ENCODE measurements around the gene RAMP2. TPM values are rescaled to one million over a fixed set of nuclear protein-coding genes. Genes with fewer than 3 reads are reported as not detected.

Gene RAMP2
- total and polyA plus RNA-seq, 2 experiments from 2014 or later: 8.8 to 29.5 TPM

DNA sequence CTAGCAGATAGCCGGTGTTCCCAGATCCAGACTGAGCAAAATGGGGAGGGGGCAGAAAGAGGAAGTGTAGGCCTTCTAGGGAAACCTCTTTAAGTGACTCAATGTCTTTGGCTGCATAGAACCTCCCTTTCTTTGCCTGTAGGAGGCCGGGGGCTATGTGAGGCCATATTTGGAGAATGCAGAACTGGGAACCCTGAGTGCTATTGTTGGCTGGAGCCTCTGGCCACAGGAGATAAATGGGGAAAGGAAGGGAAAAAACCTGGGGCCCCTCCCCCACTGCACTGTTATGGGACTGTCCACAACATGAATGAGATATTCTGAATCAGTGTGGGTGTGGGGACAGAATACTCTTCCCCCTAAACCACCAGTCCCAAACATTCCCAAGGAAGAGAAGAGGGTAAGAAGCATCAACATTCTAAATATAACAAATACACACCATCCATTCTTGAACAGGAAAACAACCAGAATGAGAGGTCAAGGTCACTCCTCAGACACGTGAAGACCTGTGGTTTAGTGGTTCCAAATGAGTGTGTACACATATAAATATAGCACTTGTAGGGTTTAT is 14.6 kb downstream of the RAMP2 start:
- no peak overlapping the region for H2AFZ ChIP-seq
- no peak overlapping the region for H3K4me2 ChIP-seq
- H3K9me2 ChIP-seq (ENCODE audit: insufficient read depth): no peaks in the 10 kb centered on the region
- Mint-ChIP-seq H3K27ac (no peak overlapping the region), H3K27me3 (ENCODE audit: insufficient read depth, low read depth, poor library complexity) (peaks cover 21% of the 10 kb centered on the region), H3K36me3 (ENCODE audit: low read depth) (peaks cover 47% of the 10 kb centered on the region), H3K9me3 (no peaks in the 10 kb centered on the region), H3K4me3 (no peak overlapping the region), H3K4me1 (peaks cover 18% of the 10 kb centered on the region)
- DNase-seq (ENCODE audit: low spot score): no peak
- no peaks in the 10 kb centered on the region for H4K20me1 ChIP-seq (replicated peaks; ENCODE audit: insufficient read depth)
- no peak for ATAC-seq
- TF ChIP-seq, protein P1, sequence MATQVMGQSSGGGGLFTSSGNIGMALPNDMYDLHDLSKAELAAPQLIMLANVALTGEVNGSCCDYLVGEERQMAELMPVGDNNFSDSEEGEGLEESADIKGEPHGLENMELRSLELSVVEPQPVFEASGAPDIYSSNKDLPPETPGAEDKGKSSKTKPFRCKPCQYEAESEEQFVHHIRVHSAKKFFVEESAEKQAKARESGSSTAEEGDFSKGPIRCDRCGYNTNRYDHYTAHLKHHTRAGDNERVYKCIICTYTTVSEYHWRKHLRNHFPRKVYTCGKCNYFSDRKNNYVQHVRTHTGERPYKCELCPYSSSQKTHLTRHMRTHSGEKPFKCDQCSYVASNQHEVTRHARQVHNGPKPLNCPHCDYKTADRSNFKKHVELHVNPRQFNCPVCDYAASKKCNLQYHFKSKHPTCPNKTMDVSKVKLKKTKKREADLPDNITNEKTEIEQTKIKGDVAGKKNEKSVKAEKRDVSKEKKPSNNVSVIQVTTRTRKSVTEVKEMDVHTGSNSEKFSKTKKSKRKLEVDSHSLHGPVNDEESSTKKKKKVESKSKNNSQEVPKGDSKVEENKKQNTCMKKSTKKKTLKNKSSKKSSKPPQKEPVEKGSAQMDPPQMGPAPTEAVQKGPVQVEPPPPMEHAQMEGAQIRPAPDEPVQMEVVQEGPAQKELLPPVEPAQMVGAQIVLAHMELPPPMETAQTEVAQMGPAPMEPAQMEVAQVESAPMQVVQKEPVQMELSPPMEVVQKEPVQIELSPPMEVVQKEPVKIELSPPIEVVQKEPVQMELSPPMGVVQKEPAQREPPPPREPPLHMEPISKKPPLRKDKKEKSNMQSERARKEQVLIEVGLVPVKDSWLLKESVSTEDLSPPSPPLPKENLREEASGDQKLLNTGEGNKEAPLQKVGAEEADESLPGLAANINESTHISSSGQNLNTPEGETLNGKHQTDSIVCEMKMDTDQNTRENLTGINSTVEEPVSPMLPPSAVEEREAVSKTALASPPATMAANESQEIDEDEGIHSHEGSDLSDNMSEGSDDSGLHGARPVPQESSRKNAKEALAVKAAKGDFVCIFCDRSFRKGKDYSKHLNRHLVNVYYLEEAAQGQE (IDR thresholded peaks at IDR 0.05; ENCODE audit: unreplicated experiment): no peak
- TF ChIP-seq, protein P2, sequence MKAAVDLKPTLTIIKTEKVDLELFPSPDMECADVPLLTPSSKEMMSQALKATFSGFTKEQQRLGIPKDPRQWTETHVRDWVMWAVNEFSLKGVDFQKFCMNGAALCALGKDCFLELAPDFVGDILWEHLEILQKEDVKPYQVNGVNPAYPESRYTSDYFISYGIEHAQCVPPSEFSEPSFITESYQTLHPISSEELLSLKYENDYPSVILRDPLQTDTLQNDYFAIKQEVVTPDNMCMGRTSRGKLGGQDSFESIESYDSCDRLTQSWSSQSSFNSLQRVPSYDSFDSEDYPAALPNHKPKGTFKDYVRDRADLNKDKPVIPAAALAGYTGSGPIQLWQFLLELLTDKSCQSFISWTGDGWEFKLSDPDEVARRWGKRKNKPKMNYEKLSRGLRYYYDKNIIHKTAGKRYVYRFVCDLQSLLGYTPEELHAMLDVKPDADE (IDR thresholded peaks at IDR 0.05): no peak
- TF ChIP-seq JUNB (IDR thresholded peaks at IDR 0.05; ENCODE audit: unreplicated experiment): no peak
- no peak for TF ChIP-seq CREB1 (CRISPR knock-in tag; IDR thresholded peaks at IDR 0.05; ENCODE audit: low read depth)
- no peak for TF ChIP-seq POLR2AphosphoS5 (IDR thresholded peaks at IDR 0.05; ENCODE audit: low read depth)
- no peak for TF ChIP-seq ZNF114 (CRISPR knock-in tag; IDR thresholded peaks at IDR 0.05)
- TF ChIP-seq NANOG (IDR thresholded peaks at IDR 0.05; ENCODE audit: borderline replicate concordance): no peak
- TF ChIP-seq EZH2phosphoT487 (IDR thresholded peaks at IDR 0.05; ENCODE audit: unreplicated experiment): no peak
- no peak for TF ChIP-seq STAT1 (IDR thresholded peaks at IDR 0.05; ENCODE audit: unreplicated experiment)
- TF ChIP-seq, protein P3, sequence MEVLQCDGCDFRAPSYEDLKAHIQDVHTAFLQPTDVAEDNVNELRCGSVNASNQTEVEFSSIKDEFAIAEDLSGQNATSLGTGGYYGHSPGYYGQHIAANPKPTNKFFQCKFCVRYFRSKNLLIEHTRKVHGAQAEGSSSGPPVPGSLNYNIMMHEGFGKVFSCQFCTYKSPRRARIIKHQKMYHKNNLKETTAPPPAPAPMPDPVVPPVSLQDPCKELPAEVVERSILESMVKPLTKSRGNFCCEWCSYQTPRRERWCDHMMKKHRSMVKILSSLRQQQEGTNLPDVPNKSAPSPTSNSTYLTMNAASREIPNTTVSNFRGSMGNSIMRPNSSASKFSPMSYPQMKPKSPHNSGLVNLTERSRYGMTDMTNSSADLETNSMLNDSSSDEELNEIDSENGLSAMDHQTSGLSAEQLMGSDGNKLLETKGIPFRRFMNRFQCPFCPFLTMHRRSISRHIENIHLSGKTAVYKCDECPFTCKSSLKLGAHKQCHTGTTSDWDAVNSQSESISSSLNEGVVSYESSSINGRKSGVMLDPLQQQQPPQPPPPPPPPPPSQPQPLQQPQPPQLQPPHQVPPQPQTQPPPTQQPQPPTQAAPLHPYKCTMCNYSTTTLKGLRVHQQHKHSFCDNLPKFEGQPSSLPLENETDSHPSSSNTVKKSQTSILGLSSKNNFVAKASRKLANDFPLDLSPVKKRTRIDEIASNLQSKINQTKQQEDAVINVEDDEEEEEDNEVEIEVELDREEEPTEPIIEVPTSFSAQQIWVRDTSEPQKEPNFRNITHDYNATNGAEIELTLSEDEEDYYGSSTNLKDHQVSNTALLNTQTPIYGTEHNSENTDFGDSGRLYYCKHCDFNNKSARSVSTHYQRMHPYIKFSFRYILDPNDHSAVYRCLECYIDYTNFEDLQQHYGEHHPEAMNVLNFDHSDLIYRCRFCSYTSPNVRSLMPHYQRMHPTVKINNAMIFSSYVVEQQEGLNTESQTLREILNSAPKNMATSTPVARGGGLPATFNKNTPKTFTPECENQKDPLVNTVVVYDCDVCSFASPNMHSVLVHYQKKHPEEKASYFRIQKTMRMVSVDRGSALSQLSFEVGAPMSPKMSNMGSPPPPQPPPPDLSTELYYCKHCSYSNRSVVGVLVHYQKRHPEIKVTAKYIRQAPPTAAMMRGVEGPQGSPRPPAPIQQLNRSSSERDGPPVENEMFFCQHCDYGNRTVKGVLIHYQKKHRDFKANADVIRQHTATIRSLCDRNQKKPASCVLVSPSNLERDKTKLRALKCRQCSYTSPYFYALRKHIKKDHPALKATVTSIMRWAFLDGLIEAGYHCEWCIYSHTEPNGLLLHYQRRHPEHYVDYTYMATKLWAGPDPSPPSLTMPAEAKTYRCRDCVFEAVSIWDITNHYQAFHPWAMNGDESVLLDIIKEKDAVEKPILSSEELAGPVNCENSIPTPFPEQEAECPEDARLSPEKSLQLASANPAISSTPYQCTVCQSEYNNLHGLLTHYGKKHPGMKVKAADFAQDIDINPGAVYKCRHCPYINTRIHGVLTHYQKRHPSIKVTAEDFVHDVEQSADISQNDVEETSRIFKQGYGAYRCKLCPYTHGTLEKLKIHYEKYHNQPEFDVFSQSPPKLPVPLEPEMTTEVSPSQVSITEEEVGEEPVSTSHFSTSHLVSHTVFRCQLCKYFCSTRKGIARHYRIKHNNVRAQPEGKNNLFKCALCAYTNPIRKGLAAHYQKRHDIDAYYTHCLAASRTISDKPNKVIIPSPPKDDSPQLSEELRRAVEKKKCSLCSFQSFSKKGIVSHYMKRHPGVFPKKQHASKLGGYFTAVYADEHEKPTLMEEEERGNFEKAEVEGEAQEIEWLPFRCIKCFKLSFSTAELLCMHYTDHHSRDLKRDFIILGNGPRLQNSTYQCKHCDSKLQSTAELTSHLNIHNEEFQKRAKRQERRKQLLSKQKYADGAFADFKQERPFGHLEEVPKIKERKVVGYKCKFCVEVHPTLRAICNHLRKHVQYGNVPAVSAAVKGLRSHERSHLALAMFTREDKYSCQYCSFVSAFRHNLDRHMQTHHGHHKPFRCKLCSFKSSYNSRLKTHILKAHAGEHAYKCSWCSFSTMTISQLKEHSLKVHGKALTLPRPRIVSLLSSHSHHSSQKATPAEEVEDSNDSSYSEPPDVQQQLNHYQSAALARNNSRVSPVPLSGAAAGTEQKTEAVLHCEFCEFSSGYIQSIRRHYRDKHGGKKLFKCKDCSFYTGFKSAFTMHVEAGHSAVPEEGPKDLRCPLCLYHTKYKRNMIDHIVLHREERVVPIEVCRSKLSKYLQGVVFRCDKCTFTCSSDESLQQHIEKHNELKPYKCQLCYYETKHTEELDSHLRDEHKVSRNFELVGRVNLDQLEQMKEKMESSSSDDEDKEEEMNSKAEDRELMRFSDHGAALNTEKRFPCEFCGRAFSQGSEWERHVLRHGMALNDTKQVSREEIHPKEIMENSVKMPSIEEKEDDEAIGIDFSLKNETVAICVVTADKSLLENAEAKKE (CRISPR knock-in tag; IDR thresholded peaks at IDR 0.05): no peak
- TF ChIP-seq EZH2 (IDR thresholded peaks at IDR 0.05; ENCODE audit: low read depth, unreplicated experiment): no peak
- TF ChIP-seq, protein P4, sequence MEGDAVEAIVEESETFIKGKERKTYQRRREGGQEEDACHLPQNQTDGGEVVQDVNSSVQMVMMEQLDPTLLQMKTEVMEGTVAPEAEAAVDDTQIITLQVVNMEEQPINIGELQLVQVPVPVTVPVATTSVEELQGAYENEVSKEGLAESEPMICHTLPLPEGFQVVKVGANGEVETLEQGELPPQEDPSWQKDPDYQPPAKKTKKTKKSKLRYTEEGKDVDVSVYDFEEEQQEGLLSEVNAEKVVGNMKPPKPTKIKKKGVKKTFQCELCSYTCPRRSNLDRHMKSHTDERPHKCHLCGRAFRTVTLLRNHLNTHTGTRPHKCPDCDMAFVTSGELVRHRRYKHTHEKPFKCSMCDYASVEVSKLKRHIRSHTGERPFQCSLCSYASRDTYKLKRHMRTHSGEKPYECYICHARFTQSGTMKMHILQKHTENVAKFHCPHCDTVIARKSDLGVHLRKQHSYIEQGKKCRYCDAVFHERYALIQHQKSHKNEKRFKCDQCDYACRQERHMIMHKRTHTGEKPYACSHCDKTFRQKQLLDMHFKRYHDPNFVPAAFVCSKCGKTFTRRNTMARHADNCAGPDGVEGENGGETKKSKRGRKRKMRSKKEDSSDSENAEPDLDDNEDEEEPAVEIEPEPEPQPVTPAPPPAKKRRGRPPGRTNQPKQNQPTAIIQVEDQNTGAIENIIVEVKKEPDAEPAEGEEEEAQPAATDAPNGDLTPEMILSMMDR (conservative IDR thresholded peaks at IDR 0.05; ENCODE audit: low read depth in 2 of 2): no peak
- no peak for TF ChIP-seq ZNF331 (CRISPR knock-in tag; IDR thresholded peaks at IDR 0.05; ENCODE audit: low read depth)
- H3F3A ChIP-seq (replicated peaks; ENCODE audit: low read depth): peaks cover 12% of the 10 kb centered on the region; the same call in 1 of the 2 replicates
- 0 out of 2 replicates have a peak, but pooled peaks cover 6% of the 10 kb centered on the region for H3K79me2 ChIP-seq (replicated peaks; ENCODE audit: insufficient read depth)
- 0 out of 2 replicates have a peak, but pooled peaks cover 5% of the 10 kb centered on the region for H3K4me1 ChIP-seq (ENCODE audit: insufficient read depth)
- no peak overlapping the region for H3K27ac ChIP-seq (ENCODE audit: low read depth)
- H3K36me3 ChIP-seq (ENCODE audit: insufficient read depth): peaks cover 9% of the 10 kb centered on the region; the same call in 1 of the 2 replicates
- 0 out of 2 replicates have a peak, but pooled peaks cover under 1% of the 10 kb centered on the region for H3K27me3 ChIP-seq (ENCODE audit: insufficient read depth)
- H3K4me3 ChIP-seq: no peak overlapping the region
